Measurements from ENCODE around the gene PSMA3. TPM values are rescaled to one million over a fixed set of nuclear protein-coding genes. Genes with fewer than 3 reads are reported as not detected.
"Not testable (repeated sequence)": the region's sequence is repeated elsewhere in the genome, so short reads cannot be mapped to it uniquely, and the experiment has no call there.

The PSMA3 gene
- total RNA-seq, 1 experiment from 2014 or later = 104 TPM

DNA sequence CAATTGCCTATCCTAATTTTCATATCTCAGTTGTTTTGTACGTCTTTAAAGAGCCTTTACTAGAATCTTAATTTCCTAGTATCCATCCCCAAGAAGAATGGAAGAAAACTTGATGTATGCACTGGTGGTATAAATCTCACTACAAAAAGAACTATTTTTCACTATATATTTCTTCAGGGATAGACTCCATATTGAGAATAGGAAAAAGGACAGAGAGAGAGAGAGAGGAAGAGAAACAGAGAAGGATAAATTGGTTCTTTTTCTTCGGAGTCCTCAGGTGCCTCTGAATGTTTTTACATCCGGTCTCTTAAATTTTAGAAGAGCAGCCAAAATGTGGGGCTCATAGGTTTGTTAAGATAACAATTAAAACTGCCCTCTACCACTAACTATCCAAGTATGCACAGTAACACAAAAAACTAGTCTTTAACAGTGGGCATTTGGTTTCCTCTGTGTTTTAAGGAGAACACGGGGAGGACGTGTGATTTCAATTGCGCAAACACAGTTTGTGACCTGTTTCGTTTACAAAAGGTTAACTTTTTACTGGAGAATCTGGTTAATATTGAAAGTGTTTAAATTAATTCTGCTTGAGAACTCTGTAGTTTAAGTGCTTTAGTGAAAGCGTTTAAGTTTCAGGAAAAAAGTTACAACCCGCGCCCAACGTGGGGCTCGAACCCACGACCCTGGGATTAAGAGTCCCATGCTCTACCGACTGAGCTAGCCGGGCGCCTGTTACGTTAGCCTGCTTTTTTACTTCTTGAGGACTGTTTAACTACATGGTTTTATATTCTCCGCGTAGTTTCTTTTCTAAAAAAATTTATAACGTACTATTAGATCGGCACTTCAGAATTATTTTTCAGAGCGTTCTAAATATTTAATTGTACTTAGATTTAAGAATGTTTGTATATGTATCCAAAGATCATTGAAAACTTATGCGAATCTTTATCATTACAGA is 5.1 kb upstream of the PSMA3 start:
- H3K36me3 ChIP-seq = no peaks in the 10 kb centered on the region
- H3K4me1 ChIP-seq (replicated peaks) = peaks cover 6% of the 10 kb centered on the region; the same call in 1 of the 2 replicates
- peak; percentile 57 to 75 for DNase-seq (ENCODE audit: low read depth in 1 of 2, low spot score in 2 of 2)
- no peak overlapping the region for H3K27ac ChIP-seq
- peak overlapping the region; percentile 41 for H3K4me3 ChIP-seq
- no peaks in the 10 kb centered on the region for H3K27me3 ChIP-seq (replicated peaks)
- no peaks in the 10 kb centered on the region for H3K9me3 ChIP-seq (replicated peaks)

DNA sequence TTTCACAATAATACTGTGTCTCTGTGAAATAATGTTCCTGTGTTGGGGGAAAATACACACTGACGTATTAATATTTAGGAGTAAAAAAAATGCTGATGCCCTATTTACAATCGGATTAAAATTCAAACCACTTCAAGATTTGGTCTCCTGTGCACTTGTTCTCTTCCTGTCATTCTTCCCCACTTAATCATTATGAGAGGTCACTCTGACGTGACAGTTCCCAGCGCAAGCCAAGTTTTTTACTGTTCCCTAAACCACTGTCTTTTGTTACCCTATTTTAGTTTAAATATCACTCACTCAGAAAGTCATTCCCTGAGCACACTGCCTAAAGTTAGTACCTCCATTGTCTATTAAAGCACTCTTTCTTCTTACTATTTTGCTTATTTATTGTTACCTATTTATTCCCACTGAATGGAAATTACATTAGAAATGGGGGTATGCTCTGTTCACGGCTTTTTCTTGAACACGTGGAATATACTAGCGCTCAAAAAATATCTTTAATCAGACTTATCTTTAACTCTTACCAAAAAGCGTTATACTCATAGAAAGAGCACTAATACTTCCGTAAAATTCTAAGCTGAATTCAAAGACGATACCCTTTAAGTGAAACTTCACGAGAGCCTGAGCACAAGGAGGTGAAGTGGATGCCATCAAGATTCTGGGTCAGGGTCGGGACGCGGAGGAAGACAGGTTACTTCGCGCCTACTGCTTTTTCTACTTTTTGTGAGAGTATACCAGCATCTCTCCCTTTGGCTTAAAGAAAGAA is 670 bp upstream of the PSMA3 start:
- no peaks in the 10 kb centered on the region for H3K9me3 ChIP-seq (replicated peaks)
- H3K36me3 ChIP-seq = peaks cover 24% of the 10 kb centered on the region
- DNase-seq (ENCODE audit: low read depth in 1 of 2, low spot score in 2 of 2) = no peak
- H3K4me3 ChIP-seq = peak overlapping the region; percentile 69
- H3K27ac ChIP-seq = peak overlapping the region; percentile 8
- no peaks in the 10 kb centered on the region for H3K27me3 ChIP-seq (replicated peaks)
- H3K4me1 ChIP-seq (replicated peaks) = peaks cover 11% of the 10 kb centered on the region; the same call in 1 of the 2 replicates

DNA sequence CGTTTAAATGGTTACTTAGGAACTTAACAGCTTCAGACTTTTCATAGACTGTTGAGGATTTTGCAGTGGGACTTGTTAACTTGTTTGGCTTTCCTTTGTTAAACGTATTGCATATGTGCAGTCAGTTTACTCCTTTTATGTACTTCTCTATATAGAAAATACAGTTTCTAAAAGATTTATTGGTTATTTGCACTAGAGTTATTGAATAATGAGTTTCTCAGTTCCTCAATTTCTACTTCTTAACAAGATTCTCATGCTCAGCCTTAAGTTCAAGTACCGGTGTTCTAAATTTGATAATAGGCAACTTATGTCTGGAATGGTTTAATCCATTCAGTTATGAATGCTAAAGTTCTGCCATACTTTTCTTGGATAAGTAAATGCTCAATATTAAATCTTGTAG is 919 bp downstream of the PSMA3 start:
- peak in 1 of 2 experiments; percentile 7 for DNase-seq (ENCODE audit: low read depth in 1 of 2, low spot score in 2 of 2)
- peak overlapping the region; percentile 95 for H3K27ac ChIP-seq

DNA sequence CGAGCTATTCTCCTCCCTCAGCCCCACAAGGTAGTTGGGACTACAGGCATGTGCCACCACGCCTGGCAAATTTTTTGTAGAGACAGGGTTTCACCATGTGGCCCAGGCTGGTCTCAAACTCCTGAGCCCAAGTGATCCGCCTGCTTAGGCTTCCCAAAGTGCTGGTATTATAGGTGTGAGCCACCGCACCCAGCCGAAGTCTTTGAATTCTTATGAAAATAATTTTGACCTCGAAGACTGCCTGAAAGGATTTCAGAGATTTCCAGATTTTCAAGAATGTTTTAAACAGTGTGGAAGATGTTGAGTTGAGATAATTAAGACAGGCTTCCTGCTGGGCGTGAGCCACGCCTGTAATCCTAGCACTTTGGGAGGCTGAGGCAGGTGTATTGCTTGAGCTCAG is 5.0 kb downstream of the PSMA3 start:
- H3K27ac ChIP-seq = no peak overlapping the region
- peaks cover 5% of the 10 kb centered on the region; the same call in 1 of the 2 replicates for H3K4me1 ChIP-seq (replicated peaks)
- H3K9me3 ChIP-seq (replicated peaks) = no peaks in the 10 kb centered on the region
- DNase-seq (ENCODE audit: low read depth in 1 of 2, low spot score in 2 of 2) = no peak
- no peak overlapping the region for H3K4me3 ChIP-seq
- no peaks in the 10 kb centered on the region for H3K27me3 ChIP-seq (replicated peaks)
- peaks cover 76% of the 10 kb centered on the region for H3K36me3 ChIP-seq

More for the DNA sequence above, 919 bp downstream of the PSMA3 start:
- peaks cover 39% of the 10 kb centered on the region for H3K36me3 ChIP-seq
- peaks cover 5% of the 10 kb centered on the region; the same call in 1 of the 2 replicates for H3K4me1 ChIP-seq (replicated peaks)
- H3K27me3 ChIP-seq (replicated peaks) = no peaks in the 10 kb centered on the region
- no peaks in the 10 kb centered on the region for H3K9me3 ChIP-seq (replicated peaks)
- peak overlapping the region; percentile 69 for H3K4me3 ChIP-seq

DNA sequence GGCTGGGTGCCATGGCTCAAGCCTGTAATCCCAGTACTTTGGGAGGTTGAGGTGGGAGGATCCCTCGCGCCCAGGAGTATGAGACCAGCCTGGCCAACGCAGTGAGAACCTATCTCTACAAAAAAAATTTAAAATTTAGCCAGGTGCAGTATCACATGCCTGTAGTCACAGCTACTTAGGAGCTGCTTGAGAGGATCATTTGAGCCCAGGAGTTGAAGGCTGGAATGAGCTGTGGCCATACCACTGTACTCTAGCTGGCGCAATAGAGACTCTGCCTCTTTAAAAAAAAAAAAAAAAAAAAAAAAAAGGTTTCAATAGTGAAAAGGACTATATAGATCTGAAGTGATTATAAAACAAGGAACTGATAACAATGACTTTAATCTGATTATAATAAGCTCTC is 13.5 kb downstream of the PSMA3 start:
- H3K4me1 ChIP-seq (replicated peaks) = no peaks in the 10 kb centered on the region
- H3K9me3 ChIP-seq (replicated peaks) = no peaks in the 10 kb centered on the region
- H3K36me3 ChIP-seq = peaks cover 82% of the 10 kb centered on the region
- H3K4me3 ChIP-seq = no peak overlapping the region
- H3K27ac ChIP-seq = no peak overlapping the region
- H3K27me3 ChIP-seq (replicated peaks) = no peaks in the 10 kb centered on the region
- DNase-seq (ENCODE audit: low read depth in 1 of 2, low spot score in 2 of 2) = no peak

DNA sequence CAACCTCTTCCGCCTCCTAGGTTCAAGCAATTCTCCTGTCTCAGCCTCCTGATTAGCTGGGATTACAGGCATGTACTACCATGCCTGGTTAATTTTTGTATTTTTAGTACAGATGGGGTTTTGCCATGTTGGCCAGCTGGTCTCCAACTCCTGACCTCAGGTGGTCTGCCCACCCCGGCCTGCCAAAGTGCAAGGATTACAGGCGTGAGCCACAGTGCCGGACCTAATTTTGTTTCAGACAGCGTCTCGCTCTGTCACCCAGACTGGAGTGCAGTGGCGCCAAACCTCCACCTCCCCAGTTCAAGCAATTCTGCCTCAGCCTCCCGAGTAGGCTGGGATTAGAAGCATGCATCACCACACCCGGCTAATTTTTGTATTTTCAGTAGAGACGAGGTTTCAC is 17.4 kb downstream of the PSMA3 start:
- DNase-seq (ENCODE audit: low read depth in 1 of 2, low spot score in 2 of 2); H3K9me3 ChIP-seq (replicated peaks); H3K4me1 ChIP-seq (replicated peaks); H3K27ac ChIP-seq; H3K4me3 ChIP-seq; H3K27me3 ChIP-seq (replicated peaks): not testable (repeated sequence)
- peaks cover 94% of the 10 kb centered on the region for H3K36me3 ChIP-seq

DNA sequence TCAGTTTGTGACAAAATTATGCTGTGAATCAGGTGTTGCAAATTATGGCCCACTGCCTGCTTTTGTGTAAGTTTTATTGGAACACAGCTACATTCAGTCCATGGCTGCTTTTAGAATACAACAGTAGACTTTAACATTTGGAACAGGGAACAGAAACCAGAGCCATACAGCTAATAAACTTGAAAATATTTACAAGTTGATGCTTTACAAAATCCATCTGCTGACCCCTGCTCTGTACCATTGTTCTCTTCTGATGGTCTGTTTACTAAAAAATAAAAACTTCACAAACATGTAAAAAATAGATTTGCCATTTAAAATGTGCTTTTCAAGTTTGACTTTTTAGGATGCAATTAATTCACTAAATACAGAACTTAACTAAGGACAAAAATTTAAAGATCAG is 20.8 kb downstream of the PSMA3 start:
- peaks cover 94% of the 10 kb centered on the region for H3K36me3 ChIP-seq

DNA sequence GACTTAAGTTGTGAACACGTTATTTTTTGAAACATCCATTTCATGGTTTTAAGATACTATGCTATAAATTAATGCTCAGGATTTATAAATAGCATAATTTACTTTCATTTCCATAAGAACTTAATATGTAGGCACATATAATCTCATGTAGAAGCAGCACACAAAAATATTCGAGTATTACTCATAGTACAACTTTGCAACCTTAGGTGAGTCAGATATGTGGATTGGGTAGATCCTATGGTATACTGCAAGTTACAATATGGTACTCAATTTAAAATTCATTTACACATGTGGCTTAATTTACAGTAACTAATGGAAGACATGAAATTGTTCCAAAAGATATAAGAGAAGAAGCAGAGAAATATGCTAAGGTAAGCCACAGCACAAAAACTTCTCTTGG is 26.0 kb downstream of the PSMA3 start:
- Histone ChIP-seq H3K27ac (no peak overlapping the region), H3K4me1 (replicated peaks) (no peaks in the 10 kb centered on the region), H3K9me3 (replicated peaks) (no peaks in the 10 kb centered on the region), H3K4me3 (no peak overlapping the region), H3K36me3 (peaks cover 88% of the 10 kb centered on the region), H3K27me3 (replicated peaks) (no peaks in the 10 kb centered on the region)
- DNase-seq (ENCODE audit: low read depth in 1 of 2, low spot score in 2 of 2) = no peak

More for the DNA sequence above, 20.8 kb downstream of the PSMA3 start:
- no peak overlapping the region for H3K27ac ChIP-seq
- DNase-seq (ENCODE audit: low read depth in 1 of 2, low spot score in 2 of 2) = no peak
- H3K4me1 ChIP-seq (replicated peaks) = no peaks in the 10 kb centered on the region
- no peak overlapping the region for H3K4me3 ChIP-seq
- no peaks in the 10 kb centered on the region for H3K9me3 ChIP-seq (replicated peaks)
- H3K27me3 ChIP-seq (replicated peaks) = no peaks in the 10 kb centered on the region

DNA sequence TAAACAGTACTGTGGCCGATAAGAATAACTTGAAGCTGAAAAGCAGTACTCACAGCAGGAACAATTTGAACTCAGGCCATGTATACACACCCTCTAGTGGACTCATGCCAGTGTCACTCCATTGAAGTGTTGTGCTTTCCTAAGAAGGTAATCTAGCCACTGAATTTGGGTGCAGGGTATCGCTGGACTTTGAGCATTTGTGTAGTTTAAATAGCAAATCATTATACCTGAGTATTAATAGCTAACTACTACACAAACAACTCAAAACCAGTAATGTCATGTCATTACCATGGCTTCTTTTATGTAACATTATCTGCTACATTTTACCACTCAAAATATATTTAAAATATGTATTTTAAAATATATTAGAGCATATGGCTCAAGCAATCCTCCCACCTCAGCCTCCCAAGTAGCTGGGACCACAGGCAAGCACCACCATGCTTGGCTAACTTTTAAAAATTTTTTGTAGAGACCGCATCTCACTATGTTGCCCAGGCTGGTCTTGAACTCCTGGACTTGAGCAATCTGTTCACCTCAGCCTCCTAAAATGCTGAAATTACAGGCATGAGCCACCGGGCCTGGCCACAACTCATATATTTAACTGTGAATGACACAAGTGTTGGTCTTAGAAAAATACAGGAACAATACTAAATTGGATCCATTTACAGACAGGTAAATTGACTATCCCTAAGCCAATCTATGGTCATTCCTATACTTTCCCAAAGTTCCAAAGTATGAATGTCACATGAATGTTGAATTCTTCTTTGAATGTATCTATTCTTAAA is 28.1 kb downstream of the PSMA3 start:
- H3K27ac ChIP-seq = peak overlapping the region; percentile 19; the same call in 1 of the 2 replicates
- no peaks in the 10 kb centered on the region for H3K9me3 ChIP-seq (replicated peaks)
- no peak overlapping the region for H3K4me3 ChIP-seq
- H3K4me1 ChIP-seq (replicated peaks) = no peaks in the 10 kb centered on the region
- no peaks in the 10 kb centered on the region for H3K27me3 ChIP-seq (replicated peaks)
- H3K36me3 ChIP-seq = peaks cover 83% of the 10 kb centered on the region
- no peak for DNase-seq (ENCODE audit: low read depth in 1 of 2, low spot score in 2 of 2)

DNA sequence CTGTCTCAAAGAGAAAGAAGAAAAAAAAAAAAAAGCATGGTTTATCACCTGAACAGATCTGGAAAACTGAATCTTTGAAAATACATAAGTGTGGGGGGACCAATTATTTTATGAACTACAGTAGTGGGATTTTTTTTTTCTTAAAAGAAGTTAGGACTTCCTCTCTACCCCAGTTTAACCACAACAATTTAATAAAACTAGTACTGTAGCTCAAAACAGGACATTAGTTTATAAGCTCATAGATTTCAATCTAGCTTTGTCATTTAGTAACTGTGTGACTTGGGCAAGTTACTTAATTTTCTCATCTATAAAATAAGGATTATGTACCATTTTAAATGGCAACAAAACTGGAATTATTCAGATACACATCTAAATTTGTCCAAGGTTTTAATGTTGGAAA is 30.2 kb downstream of the PSMA3 start:
- Histone ChIP-seq H3K27ac (no peak overlapping the region), H3K36me3 (peaks cover 81% of the 10 kb centered on the region), H3K27me3 (replicated peaks) (no peaks in the 10 kb centered on the region), H3K4me3 (no peak overlapping the region), H3K9me3 (replicated peaks) (no peaks in the 10 kb centered on the region), H3K4me1 (replicated peaks) (no peaks in the 10 kb centered on the region)
- DNase-seq (ENCODE audit: low read depth in 1 of 2, low spot score in 2 of 2) = no peak

DNA sequence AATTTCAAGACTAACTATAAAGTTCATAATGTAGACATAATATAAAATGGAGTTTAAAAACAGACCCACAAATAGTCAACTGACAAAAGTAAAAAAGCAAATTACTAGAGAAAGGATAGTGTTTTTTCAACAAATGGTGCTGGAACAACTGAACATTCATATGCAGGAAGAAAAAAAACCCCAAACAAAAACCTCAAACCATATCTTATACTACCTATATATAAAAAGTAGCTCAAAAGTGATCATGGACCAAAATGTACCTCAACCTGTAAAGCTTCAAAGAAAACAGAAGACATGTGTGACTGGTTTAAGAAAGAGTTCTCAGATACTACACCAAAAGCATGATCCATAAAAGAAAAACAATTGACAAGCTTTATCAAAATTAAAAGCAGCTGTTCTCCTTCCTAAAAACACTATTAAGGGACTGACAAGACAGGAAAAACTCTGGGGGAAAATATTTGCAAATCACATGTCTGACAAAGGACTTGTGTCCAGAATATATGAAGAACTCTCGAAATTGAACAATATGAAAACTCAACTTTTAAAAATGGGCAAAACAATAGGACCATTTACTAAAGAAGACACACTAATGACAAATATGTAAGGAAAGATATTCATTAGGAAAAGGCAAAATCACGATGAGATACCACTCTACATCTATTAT is 31.0 kb downstream of the PSMA3 start:
- Histone ChIP-seq H3K4me1 (replicated peaks) (no peaks in the 10 kb centered on the region; the same call in 1 of the 2 replicates), H3K4me3 (no peak overlapping the region), H3K36me3 (peaks cover 79% of the 10 kb centered on the region), H3K9me3 (replicated peaks) (no peaks in the 10 kb centered on the region), H3K27me3 (replicated peaks) (no peaks in the 10 kb centered on the region), H3K27ac (no peak overlapping the region)
- no peak for DNase-seq (ENCODE audit: low read depth in 1 of 2, low spot score in 2 of 2)

DNA sequence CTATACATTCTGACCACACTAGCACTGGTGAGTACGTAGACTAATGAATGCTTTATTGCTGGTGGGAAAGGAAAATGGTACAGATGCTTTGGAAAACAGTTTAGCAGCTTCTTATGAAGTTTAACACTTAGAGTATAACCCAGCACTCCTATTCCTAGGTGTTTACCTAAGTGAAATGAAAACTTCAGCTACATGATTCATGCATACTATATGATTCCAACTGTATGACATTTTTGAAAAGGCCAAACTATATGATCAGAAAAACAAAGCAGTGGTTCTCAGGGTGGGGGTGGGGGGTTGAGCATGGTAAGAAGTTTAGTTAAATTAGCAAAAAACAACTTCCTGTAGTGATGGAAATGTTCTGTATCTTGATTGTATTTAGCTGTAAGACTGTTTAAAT is 31.6 kb downstream of the PSMA3 start:
- Histone ChIP-seq H3K36me3 (peaks cover 79% of the 10 kb centered on the region), H3K4me3 (no peak overlapping the region), H3K27me3 (replicated peaks) (no peaks in the 10 kb centered on the region), H3K4me1 (replicated peaks) (peaks cover 4% of the 10 kb centered on the region; the same call in 1 of the 2 replicates), H3K27ac (no peak overlapping the region), H3K9me3 (replicated peaks) (no peaks in the 10 kb centered on the region)
- DNase-seq (ENCODE audit: low read depth in 1 of 2, low spot score in 2 of 2) = no peak

DNA sequence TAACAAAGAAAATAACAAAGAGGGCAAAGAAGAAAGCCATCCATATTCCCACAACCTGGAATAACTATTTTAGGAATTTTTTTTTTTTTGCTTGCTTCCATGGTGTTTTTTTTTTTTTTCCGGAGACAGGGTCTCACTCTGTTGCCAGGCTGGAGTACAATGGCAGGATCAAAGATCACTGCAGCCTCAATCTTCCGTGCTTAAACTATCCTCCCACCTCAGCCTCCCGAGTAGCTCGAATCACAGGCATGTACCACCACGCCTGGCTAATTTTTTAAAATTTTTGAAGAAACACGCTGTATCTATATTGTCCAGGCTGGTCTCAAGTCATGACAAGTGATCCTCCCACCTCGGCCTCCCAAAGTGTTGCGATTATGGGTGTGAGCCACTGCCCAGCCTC is 33.5 kb downstream of the PSMA3 start:
- H3K27ac ChIP-seq = no peak overlapping the region
- H3K9me3 ChIP-seq (replicated peaks) = no peaks in the 10 kb centered on the region
- no peaks in the 10 kb centered on the region for H3K27me3 ChIP-seq (replicated peaks)
- peaks cover 67% of the 10 kb centered on the region for H3K36me3 ChIP-seq
- no peak overlapping the region for H3K4me3 ChIP-seq
- H3K4me1 ChIP-seq (replicated peaks) = peaks cover 14% of the 10 kb centered on the region
- no peak for DNase-seq (ENCODE audit: low read depth in 1 of 2, low spot score in 2 of 2)
